ELF-1 (cell line): ENCODE results near the gene TAOK1.
A peak's percentile ranks its signal among the peaks of the same experiment; 100 is the strongest.

Source experiments
- DNase-seq: peaks from one replicate; pipeline ENCODE4 v3.0.0-alpha.2; 2016; ENCODE audit warnings: low read depth, low spot score

Gene TAOK1

GRCh38 chr17:29378500-29378899, 11.7 kb upstream of the TAOK1 start:
- no peak for DNase-seq

DNA sequence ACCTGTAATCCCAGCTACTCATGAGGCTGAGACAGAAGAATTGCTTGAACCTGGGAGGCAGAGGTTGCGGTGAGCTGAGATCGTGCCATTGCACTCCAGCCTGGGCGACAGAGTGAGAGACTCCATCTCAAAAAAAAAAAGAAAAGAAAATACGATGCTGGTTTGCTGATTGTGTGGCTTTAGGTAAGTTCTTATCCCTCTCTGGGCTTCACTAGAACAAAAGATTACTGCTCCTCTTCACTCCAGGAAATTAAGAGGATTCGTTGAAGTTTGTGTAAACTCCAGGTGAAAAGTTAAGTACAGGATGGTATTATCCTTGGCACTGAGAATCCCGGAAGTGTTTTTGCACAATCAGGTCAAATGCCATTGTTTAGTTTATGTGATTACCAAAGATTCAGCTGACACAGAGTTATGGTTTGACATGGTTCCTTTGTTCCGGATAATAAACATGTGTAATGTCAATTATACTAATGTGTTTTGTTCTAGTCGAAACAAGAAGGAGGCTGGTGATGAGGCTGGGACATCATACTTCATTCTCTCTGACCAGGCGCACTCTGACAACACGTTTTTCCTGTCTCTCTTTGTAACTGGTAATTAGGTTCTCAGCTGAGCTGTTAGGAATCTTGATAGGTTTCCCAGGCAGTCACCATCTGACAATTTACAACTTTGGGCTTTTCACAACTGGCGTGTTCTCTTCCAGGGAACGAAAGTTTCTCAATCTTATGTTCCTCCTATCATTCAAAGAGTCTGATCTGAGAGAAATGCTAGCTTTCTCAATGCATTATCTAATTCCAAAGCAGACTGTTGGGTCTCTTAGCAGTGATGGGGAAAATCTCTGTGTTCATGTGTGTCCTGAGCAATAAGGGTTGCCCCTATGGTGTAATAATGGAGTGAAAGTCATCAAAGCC, 10.8 kb upstream of the TAOK1 start:
- peak; percentile 41 for DNase-seq

- DNase-seq = no peak
These were observed 6.5 kb upstream of the TAOK1 start for GRCh38 chr17:29383686-29384085.

- no peak for DNase-seq
These were observed 5.3 kb upstream of the TAOK1 start for GRCh38 chr17:29384901-29385300.

DNA sequence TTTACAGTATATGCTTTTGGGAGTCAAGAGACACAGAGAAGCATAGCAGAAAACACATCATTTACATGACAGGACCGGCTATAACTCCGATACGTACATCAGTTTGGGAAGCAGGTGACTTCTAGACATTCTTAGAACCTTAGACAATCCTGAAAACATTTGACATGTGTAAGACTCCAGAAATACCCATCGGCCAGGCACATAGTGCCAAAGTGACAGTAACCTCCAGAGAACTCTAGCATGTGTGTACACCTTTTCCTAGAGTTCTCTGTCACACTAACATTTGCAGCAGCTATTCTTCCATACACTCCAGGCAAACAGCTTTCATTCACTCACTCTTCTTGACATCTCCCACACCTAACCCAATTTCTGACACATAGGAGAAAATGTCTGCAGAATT, 3.4 kb upstream of the TAOK1 start:
- no peak for DNase-seq

DNA sequence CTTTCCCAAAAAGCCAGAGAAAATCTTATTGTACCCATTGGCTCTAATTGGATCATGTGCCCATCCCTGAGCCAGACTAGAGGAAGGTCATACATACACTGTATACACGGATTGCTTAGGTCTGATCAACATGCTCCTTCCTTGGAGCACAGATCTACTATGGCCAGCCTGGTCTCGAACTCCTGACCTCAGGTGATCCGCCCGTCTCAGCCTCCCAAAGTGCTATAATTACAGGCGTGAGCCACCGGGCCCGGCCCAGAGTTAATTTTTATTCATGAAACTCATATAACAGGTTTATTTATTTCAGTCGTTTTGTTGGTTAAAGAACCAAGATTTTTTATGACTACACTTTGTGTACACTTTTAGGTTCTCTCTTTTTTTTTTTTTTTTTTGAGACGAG, 1.2 kb upstream of the TAOK1 start:
- no peak for DNase-seq

- peak; percentile 32 for DNase-seq
These were observed 878 bp downstream of the TAOK1 start for GRCh38 chr17:29390851-29391631.

DNA sequence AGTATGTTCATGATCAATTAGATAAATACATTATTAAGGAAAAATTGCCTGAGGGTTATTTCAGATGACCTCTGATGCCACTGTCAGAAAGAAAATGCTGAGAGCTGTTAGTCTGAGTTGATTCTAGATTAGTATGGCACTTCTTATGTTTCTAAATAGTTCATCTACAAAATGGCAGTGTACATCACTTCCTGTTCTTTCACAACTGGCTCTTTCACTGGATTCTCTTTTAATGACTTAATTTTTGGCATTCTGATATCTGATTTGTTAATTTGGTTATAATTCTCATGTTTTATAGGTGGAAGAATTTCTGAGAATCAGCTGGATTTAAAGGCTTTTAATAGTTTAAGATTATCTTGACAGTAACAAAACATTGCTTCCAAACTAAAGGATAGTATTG, 3.3 kb downstream of the TAOK1 start:
- DNase-seq = no peak

DNA sequence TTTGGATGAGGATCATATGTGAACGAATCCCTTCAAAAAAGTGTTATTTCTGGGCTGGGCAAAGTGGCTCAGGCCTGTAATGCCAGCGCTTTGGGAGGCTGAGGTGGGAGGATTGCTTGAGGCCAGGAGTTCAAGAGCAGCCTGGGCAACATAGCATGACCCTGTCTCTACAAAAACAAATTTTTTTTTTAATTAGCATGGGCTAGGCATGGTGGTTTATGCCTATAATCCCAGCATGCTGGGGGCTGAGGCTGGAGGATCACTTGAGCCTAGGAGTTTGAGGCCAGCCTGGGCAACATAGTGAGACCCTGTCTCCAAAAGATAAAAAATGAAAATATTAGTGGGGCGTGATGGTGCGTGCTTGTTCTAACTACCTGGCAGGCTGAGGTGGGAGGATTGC, 4.6 kb downstream of the TAOK1 start:
- no peak for DNase-seq

GRCh38 chr17:29396066-29396465, 5.9 kb downstream of the TAOK1 start:
- DNase-seq = no peak

GRCh38 chr17:29399634-29400033, 9.5 kb downstream of the TAOK1 start:
- no peak for DNase-seq

GRCh38 chr17:29400818-29401217, 10.7 kb downstream of the TAOK1 start:
- no peak for DNase-seq

GRCh38 chr17:29401258-29401657, 11.1 kb downstream of the TAOK1 start:
- DNase-seq = no peak

DNA sequence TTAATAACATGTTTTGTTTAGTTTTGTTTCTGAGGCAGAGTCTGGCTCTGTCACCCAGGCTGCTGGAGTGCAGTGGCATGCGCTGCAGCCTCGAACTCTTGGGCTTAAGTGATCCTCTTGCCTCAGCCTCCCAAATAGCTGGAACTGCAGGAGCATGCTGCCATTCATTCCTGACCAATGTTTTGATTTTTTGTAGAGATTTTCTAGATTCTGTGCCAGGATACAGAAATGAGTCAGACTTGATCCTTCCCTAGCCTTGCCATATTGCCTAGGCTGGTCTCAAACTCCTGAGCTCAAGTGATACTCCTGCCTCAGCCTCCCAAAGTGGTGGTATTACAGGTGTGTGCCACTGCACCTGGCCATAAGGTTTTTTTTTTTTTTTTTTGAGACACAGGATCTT, 17.7 kb downstream of the TAOK1 start:
- no peak for DNase-seq

- DNase-seq = no peak
These were observed 19.8 kb downstream of the TAOK1 start for GRCh38 chr17:29409963-29410362.

GRCh38 chr17:29412780-29413565, 22.8 kb downstream of the TAOK1 start:
- no peak for DNase-seq

DNA sequence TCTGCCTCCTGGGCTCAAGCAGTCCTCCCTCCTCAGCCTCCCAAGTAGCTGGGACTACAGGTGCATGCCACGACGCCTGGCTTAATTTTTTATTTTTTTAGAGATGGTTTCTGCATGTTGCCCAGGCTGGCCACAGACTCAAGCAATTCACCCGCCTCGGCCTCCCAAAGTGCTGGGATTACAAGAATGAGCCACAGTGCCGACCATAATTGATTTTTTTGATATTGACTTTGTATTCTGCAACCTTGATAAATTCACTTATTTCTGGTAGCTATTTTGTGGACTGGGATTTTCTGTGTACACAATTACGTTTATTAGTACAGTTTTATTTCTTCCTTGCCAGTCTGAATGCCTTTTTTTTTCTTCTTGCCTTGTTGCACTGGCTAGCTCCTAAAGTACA, 30.0 kb downstream of the TAOK1 start:
- no peak for DNase-seq

- DNase-seq = no peak
These were observed 40.1 kb downstream of the TAOK1 start for GRCh38 chr17:29430275-29430674.

- no peak for DNase-seq
These were observed 43.4 kb downstream of the TAOK1 start for GRCh38 chr17:29433541-29433940.

DNA sequence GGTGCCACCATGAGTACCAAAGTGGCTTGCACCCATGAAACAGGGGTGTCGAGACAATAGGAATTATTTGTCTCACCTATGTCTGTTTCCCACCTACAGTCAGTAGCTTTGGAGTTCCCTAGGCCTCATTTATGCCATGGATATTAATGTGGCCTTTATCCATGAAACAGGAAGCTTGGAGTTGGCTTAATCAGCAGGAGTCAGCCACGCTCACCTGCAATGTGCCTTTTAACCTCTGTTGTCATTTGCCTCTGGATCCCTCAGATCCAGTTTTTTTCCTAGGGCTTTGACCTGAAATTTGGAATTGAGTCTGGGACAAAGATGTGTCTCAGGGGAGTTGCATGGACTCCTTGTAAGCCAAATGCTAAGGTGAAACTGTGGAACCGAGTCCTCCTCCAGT, 44.4 kb downstream of the TAOK1 start:
- DNase-seq = no peak

- no peak for DNase-seq
These were observed 52.3 kb downstream of the TAOK1 start for GRCh38 chr17:29442451-29442850.
